Suppressor macrophage (primary cell): ENCODE results near the gene ETV5.

Experiments used
- DNase-seq, 4 experiments: peaks; one replicate each; pipeline ENCODE4 v3.0.0-alpha.2; 2020 to 2022

The ETV5 gene

GRCh38 chr3:186095561-186096081, 13.3 kb downstream of the ETV5 start:
- DNase-seq = peak; percentile 76 to 95 (median 88)

GRCh38 chr3:186094696-186095425, 14.0 kb downstream of the ETV5 start:
- peak; percentile 57 to 76 (median 69) for DNase-seq

GRCh38 chr3:186094271-186094670, 14.6 kb downstream of the ETV5 start:
- DNase-seq = peak in 3 of 4 experiments; percentile 42 to 87 (median 85)

GRCh38 chr3:186093271-186093900, 15.5 kb downstream of the ETV5 start:
- no peak for DNase-seq

GRCh38 chr3:186092360-186093070, 16.4 kb downstream of the ETV5 start:
- DNase-seq = no peak

GRCh38 chr3:186090901-186091300, 18.0 kb downstream of the ETV5 start:
- no peak for DNase-seq

GRCh38 chr3:186088335-186088734, 20.6 kb downstream of the ETV5 start:
- no peak for DNase-seq

GRCh38 chr3:186084264-186084663, 24.6 kb downstream of the ETV5 start:
- no peak for DNase-seq

- DNase-seq = no peak
Observed at GRCh38 chr3:186083746-186084145, 25.1 kb downstream of the ETV5 start.

GRCh38 chr3:186082150-186082549, 26.7 kb downstream of the ETV5 start:
- DNase-seq = no peak

GRCh38 chr3:186081678-186082077, 27.2 kb downstream of the ETV5 start:
- DNase-seq = no peak

- no peak for DNase-seq
Observed at GRCh38 chr3:186080849-186081438, 27.9 kb downstream of the ETV5 start.

GRCh38 chr3:186079925-186080324, 29.0 kb downstream of the ETV5 start:
- DNase-seq = no peak

- no peak for DNase-seq
Observed at GRCh38 chr3:186077466-186077865, 31.4 kb downstream of the ETV5 start.

GRCh38 chr3:186075931-186076567, 32.8 kb downstream of the ETV5 start:
- DNase-seq = no peak

GRCh38 chr3:186075489-186075888, 33.4 kb downstream of the ETV5 start:
- no peak for DNase-seq

- DNase-seq = no peak
Observed at GRCh38 chr3:186073641-186074040, 35.2 kb downstream of the ETV5 start.

- DNase-seq = no peak
Observed at GRCh38 chr3:186070996-186071395, 37.9 kb downstream of the ETV5 start.

- no peak for DNase-seq
Observed at GRCh38 chr3:186070550-186070949, 38.3 kb downstream of the ETV5 start.

- DNase-seq = no peak
Observed at GRCh38 chr3:186070133-186070532, 38.8 kb downstream of the ETV5 start.

- DNase-seq = no peak
Observed at GRCh38 chr3:186069199-186069598, 39.7 kb downstream of the ETV5 start.

GRCh38 chr3:186068243-186068552, 40.7 kb downstream of the ETV5 start:
- no peak for DNase-seq
